Stimulated activated naive CD8-positive, alpha-beta T cell treated with anti-CD3 and anti-CD28 coated beads, Interleukin-15, Interleukin-2, amounts not matched to agents 100 U/mL and 50 U/mL, for 24 hours (primary cell): Measurements from ENCODE around the gene GALNT2.

Experiments used
- ATAC-seq: fragments of 150-1000 bp; cut with Tn5 transposase; one replicate; pipeline ENCODE4 v1.10.0; 2021
- DNase-seq: peaks from one replicate; pipeline ENCODE4 v3.0.0; 2021

GALNT2 gene

GRCh38 chr1:230186874-230187273, 119.8 kb downstream of the GALNT2 start:
- no peak for ATAC-seq

GRCh38 chr1:230187290-230187689, 120.3 kb downstream of the GALNT2 start:
- DNase-seq (no peak), ATAC-seq (no peak)

More at GRCh38 chr1:230186874-230187273, 119.8 kb downstream of the GALNT2 start:
- no peak for DNase-seq

GRCh38 chr1:230188826-230189225, 121.8 kb downstream of the GALNT2 start:
- ATAC-seq (no peak), DNase-seq (no peak)

- DNase-seq (no peak), ATAC-seq (no peak)
These were observed 122.3 kb downstream of the GALNT2 start for GRCh38 chr1:230189341-230189740.

GRCh38 chr1:230189824-230190223, 122.8 kb downstream of the GALNT2 start:
- DNase-seq (no peak), ATAC-seq (no peak)

GRCh38 chr1:230191079-230191804, 124.2 kb downstream of the GALNT2 start:
- ATAC-seq, result no peak
- DNase-seq, result no peak

GRCh38 chr1:230191855-230192254, 124.8 kb downstream of the GALNT2 start:
- DNase-seq (no peak), ATAC-seq (no peak)

- no peak for ATAC-seq
- DNase-seq, result no peak
These were observed 127.5 kb downstream of the GALNT2 start for GRCh38 chr1:230194525-230194924.

- no peak for DNase-seq
- ATAC-seq, result no peak
These were observed 128.2 kb downstream of the GALNT2 start for GRCh38 chr1:230195199-230195598.

- ATAC-seq, result no peak
- DNase-seq, result no peak
These were observed 129.0 kb downstream of the GALNT2 start for GRCh38 chr1:230196077-230196476.

- DNase-seq, result no peak
- no peak for ATAC-seq
These were observed 130.9 kb downstream of the GALNT2 start for GRCh38 chr1:230197644-230198567.

- ATAC-seq, result no peak
- no peak for DNase-seq
These were observed 132.0 kb downstream of the GALNT2 start for GRCh38 chr1:230199034-230199433.

GRCh38 chr1:230199554-230199953, 132.5 kb downstream of the GALNT2 start:
- DNase-seq (no peak), ATAC-seq (no peak)

- ATAC-seq, result no peak
- no peak for DNase-seq
These were observed 133.2 kb downstream of the GALNT2 start for GRCh38 chr1:230200276-230200675.

- DNase-seq, result no peak
- no peak for ATAC-seq
These were observed 134.4 kb downstream of the GALNT2 start for GRCh38 chr1:230201445-230201844.

GRCh38 chr1:230204842-230205241, 137.8 kb downstream of the GALNT2 start:
- no peak for DNase-seq

GRCh38 chr1:230205719-230206198, 138.7 kb downstream of the GALNT2 start:
- ATAC-seq (no peak), DNase-seq (no peak)

More at GRCh38 chr1:230204842-230205241, 137.8 kb downstream of the GALNT2 start:
- ATAC-seq, result no peak

GRCh38 chr1:230206207-230206606, 139.2 kb downstream of the GALNT2 start:
- no peak for DNase-seq

GRCh38 chr1:230206976-230207375, 139.9 kb downstream of the GALNT2 start:
- DNase-seq (no peak), ATAC-seq (no peak)

More at GRCh38 chr1:230206207-230206606, 139.2 kb downstream of the GALNT2 start:
- ATAC-seq, result no peak

GRCh38 chr1:230207598-230207997, 140.6 kb downstream of the GALNT2 start:
- no peak for ATAC-seq
- DNase-seq, result no peak

GRCh38 chr1:230208619-230209261, 141.7 kb downstream of the GALNT2 start:
- ATAC-seq, result peak; percentile 93
- peak; percentile 60 for DNase-seq

GRCh38 chr1:230210326-230210980, 143.4 kb downstream of the GALNT2 start:
- no peak for ATAC-seq
- no peak for DNase-seq
